GM18511 (cell line): Measurements from ENCODE around the gene EGFLAM.
"Not testable (repeated sequence)": the region's sequence is repeated elsewhere in the genome, so short reads cannot be mapped to it uniquely, and the experiment has no call there.

Experiments
- ATAC-seq: cut with Tn5 transposase; IDR thresholded peaks from one replicate; pipeline ENCODE4 v1.9.1; 2021; ENCODE audit warnings: mild to moderate bottlenecking, moderate library complexity; ENCODE audit not compliant: unreplicated experiment

EGFLAM gene

GRCh38 chr5:38323645-38324295 lies 65.4 kb downstream of the EGFLAM start:
- no peak for ATAC-seq

GRCh38 chr5:38329132-38329715 lies 70.9 kb downstream of the EGFLAM start:
- no peak for ATAC-seq

GRCh38 chr5:38330207-38330606 lies 71.8 kb downstream of the EGFLAM start:
- no peak for ATAC-seq

- no peak for ATAC-seq
These were observed 73.5 kb downstream of the EGFLAM start for GRCh38 chr5:38331831-38332230.

DNA sequence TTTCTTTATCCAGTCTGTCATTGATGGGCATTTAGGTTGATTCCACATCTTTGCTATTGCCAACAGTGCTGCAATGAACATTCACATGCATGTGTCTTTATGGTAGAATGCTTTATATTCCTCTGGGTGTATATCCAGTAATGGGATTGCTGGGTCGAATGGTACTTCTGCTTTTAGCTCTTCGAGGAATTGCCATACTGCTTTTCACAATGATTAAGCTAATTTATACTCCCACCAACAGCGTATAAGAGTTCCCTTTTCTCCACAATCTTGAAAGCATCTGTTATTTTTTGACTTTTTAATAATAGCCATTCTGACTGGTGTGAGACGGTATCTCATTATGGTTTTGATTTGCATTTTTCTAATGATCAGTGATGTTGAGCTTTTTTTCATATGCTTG lies 74.8 kb downstream of the EGFLAM start:
- ATAC-seq = not testable (repeated sequence)

DNA sequence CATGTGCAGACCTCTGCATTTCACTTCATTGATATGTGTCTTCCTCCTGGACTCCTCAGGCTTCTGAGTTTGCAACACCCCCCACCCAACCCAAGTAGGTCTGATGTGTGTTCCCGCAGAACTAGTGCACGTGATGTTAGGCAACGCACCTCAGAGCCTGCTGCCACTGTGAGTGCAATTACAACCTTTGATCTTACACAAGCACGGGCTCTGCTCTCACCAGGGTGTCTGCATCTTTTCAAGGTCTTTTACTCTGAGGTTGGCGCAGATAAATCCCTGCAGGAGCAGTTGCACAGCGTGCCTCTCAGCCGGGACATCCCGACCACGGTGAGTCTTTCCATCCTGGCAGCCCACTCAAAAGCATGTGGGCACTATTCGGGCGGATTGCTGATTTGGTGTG lies 80.1 kb downstream of the EGFLAM start:
- no peak for ATAC-seq

GRCh38 chr5:38339446-38339845 lies 81.1 kb downstream of the EGFLAM start:
- no peak for ATAC-seq

- no peak for ATAC-seq
These were observed 82.7 kb downstream of the EGFLAM start for GRCh38 chr5:38341056-38341455.

DNA sequence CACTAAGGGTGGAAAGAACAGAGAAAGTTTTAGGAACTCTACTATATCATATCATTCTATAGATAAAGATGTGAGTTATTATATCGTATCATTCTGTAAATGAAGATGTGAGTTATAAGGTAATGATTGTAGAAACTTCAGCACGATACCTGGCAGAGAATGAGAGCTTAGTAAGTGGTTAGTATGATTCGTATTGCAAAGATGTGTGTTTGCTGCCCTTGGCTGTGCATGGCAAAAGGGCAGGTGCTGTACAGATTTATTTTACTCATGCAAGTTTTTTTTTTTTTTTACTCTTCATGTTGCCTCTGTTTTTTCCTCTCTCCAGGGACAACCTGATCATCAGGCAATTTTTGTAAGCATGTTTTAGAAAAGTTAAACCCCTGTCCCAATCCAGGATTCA lies 83.3 kb downstream of the EGFLAM start:
- ATAC-seq = no peak

DNA sequence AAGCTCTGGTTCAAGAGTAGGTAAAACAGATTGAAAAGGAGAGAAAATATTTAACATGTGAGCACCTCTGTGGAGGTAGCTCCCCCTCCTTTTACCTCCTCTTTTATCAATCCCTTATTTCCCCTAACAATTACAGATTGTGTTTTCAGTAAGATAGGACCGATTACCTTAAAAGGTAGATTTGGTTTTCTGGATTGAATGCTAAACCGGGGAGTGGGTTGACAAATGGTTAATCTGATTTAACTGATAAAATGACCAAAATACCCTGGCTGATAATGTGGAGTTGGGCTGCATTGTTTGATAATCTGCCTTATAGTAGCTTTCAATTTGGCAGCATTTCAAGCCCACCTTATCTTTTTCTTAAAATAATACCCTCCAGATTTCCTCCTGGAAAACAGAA lies 83.9 kb downstream of the EGFLAM start:
- ATAC-seq = no peak

DNA sequence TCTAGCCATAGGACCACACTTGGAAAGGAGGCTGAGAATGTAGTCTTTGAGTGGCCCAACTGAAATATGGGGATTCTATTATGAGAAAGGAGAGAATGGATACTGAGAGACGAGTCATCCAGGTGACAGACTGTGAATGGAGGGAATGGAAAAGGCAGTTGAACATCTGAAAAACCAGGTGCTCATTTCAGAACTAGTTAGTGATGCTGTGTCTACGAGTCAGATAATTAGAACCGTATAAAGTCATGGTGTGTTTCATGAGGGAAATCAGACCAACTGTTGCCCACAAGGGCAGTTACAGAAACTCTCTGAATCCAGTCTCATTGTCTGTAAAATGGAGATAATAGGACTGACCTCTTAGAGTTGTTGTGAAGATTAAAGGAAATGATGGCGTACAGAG lies 86.5 kb downstream of the EGFLAM start:
- ATAC-seq = no peak

GRCh38 chr5:38346593-38346992 lies 88.2 kb downstream of the EGFLAM start:
- no peak for ATAC-seq

- no peak for ATAC-seq
These were observed 88.8 kb downstream of the EGFLAM start for GRCh38 chr5:38347040-38347763.

- ATAC-seq = no peak
These were observed 89.5 kb downstream of the EGFLAM start for GRCh38 chr5:38347896-38348295.

DNA sequence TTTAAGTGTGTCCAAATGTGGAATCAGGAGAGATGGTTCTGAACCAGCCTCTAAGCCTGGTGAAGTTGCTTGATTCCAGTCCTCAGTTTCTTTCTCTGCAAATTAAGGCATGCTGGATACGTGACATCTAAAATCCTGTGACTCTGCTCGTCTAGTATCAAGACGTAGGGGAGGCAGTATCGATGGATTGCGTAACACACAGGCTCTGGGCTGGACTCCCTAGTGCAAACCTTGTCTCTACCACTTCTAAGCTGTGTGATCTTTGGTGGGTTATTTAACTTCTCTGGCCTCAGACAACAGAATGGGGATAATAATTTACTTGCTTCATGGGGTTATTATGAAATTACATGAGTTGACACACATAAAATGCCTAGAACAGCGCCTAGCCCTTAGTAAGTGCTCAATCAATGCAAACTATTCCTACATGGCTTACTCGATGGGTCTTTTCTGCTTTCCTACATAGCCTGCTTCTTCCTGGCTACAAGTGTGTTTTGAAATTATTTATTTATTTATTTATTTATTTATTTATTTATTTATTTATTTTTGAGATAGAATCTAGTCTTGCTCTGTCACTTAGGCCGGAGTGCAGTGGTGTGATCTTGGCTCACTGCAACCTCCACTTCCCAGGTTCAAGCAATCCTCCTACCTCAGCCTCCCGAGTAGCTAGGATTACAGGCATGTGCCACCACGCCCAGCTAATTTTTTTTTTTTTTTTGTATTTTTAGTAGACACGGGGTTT lies 102.1 kb downstream of the EGFLAM start:
- ATAC-seq = no peak

- ATAC-seq = no peak
These were observed 104.4 kb downstream of the EGFLAM start for GRCh38 chr5:38362713-38363112.

- no peak for ATAC-seq
These were observed 106.5 kb downstream of the EGFLAM start for GRCh38 chr5:38364825-38365224.

DNA sequence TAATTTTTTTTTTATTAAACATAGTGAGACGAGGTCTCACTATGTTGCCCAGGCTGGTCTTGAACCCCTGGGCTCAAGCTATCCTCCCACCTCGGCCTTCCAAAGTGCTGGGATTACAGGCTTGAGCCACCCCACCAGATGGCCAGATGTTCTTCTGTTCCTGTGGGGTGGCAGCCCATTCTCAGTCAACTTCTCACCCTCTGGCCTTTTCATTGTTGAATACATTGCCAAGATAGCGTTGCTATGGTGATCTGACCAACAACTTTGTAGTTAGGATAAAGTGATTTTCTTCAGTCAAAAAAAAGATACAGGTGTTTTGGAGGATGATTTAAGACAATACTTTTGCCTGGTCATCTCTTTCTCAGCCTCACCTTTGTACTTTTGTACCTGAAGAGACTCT lies 109.1 kb downstream of the EGFLAM start:
- ATAC-seq = no peak

- no peak for ATAC-seq
These were observed 109.6 kb downstream of the EGFLAM start for GRCh38 chr5:38367966-38368365.

DNA sequence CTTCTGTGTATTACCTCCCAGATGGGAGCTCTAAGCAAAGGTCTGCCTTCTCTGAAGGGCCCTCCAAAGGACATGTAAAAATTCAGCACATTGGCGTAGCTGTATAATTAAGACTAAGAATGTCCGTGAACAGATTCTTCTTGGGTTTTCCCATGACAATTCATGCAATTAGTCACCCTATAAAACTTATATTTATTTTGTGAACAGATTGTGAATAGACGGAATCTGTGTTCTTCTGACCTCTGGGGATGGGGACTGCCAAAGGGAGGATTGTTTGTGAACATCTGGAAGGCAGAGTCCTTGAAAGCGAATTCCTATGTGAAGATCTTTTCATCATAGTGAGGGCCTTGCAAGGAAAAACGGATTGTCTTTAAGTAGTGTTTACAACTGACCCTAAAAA lies 111.3 kb downstream of the EGFLAM start:
- ATAC-seq = no peak

- ATAC-seq = no peak
These were observed 112.2 kb downstream of the EGFLAM start for GRCh38 chr5:38370358-38371100.
